Stomach smooth muscle (tissue), 2 donors: ENCODE measurements around the gene BPTF.
"Not testable (repeated sequence)": the region's sequence is repeated elsewhere in the genome, so short reads cannot be mapped to it uniquely, and the experiment has no call there.

Source experiments
- H3K27ac ChIP-seq: one replicate; pipeline ENCODE4 v1.7.0; 2013; ENCODE audit warnings: mild to moderate bottlenecking, low read length, inconsistent platforms
- H3K27me3 ChIP-seq, 2 donors: one replicate each; pipeline ENCODE4 v1.7.0; 2013; ENCODE audit warnings: low read length in 2 of 2; ENCODE audit not compliant: insufficient read depth in 2 of 2, control insufficient read depth in 1 of 2
- H3K36me3 ChIP-seq, 2 donors: one replicate each; pipeline ENCODE4 v1.7.0; 2013; ENCODE audit warnings: low read length in 2 of 2; ENCODE audit not compliant: control insufficient read depth in 2 of 2, insufficient read depth in 2 of 2
- H3K4me1 ChIP-seq: one replicate; pipeline ENCODE4 v1.7.0; 2013; ENCODE audit warnings: low read length; ENCODE audit not compliant: control insufficient read depth, insufficient read depth
- H3K4me3 ChIP-seq, 2 donors: one replicate each; pipeline ENCODE4 v1.7.0; 2013; ENCODE audit warnings: low read length in 2 of 2
- H3K9ac ChIP-seq, 2 donors: one replicate each; pipeline ENCODE4 v1.7.0; 2013; ENCODE audit warnings: low read length in 2 of 2, mild to moderate bottlenecking in 1 of 2
- H3K9me3 ChIP-seq, 2 donors: one replicate each; pipeline ENCODE4 v1.7.0; 2013; ENCODE audit warnings: low read length in 2 of 2; ENCODE audit not compliant: control insufficient read depth in 2 of 2
- donor health status: healthy.
- donor health status: Pancreatic carcinoma.

Gene BPTF

GRCh38 chr17:67928842-67929241 is 103.5 kb downstream of the BPTF start:
- H3K27me3 ChIP-seq = not testable (repeated sequence)
- peaks cover 33 to 44% of the 10 kb centered on the region in 2 donors for H3K36me3 ChIP-seq

GRCh38 chr17:67931227-67931626 is 105.9 kb downstream of the BPTF start:
- H3K9ac ChIP-seq = no peak overlapping the region
- H3K27ac ChIP-seq = no peak overlapping the region
- H3K9me3 ChIP-seq = no peaks in the 10 kb centered on the region
- no peaks in the 10 kb centered on the region for H3K4me1 ChIP-seq
- peaks cover 34 to 49% of the 10 kb centered on the region in 2 donors for H3K36me3 ChIP-seq
- H3K4me3 ChIP-seq = no peak overlapping the region
- no peaks in the 10 kb centered on the region for H3K27me3 ChIP-seq

More at GRCh38 chr17:67928842-67929241, 103.5 kb downstream of the BPTF start:
- not testable (repeated sequence) for H3K9me3 ChIP-seq, H3K4me1 ChIP-seq, H3K27ac ChIP-seq, H3K9ac ChIP-seq, H3K4me3 ChIP-seq

- no peaks in the 10 kb centered on the region for H3K9me3 ChIP-seq
- no peaks in the 10 kb centered on the region for H3K4me1 ChIP-seq
- no peak overlapping the region for H3K4me3 ChIP-seq
- no peaks in the 10 kb centered on the region for H3K27me3 ChIP-seq
- H3K9ac ChIP-seq = no peak overlapping the region
- H3K27ac ChIP-seq = no peak overlapping the region
- H3K36me3 ChIP-seq = peaks cover 50% of the 10 kb centered on the region in 2 donors
These were observed 117.5 kb downstream of the BPTF start for GRCh38 chr17:67942810-67943209.

GRCh38 chr17:67944035-67944434 is 118.7 kb downstream of the BPTF start:
- no peak overlapping the region for H3K9ac ChIP-seq
- peaks cover 60 to 62% of the 10 kb centered on the region in 2 donors for H3K36me3 ChIP-seq
- H3K27ac ChIP-seq = no peak overlapping the region
- no peaks in the 10 kb centered on the region for H3K27me3 ChIP-seq
- H3K4me3 ChIP-seq = no peak overlapping the region
- no peaks in the 10 kb centered on the region for H3K9me3 ChIP-seq
- no peaks in the 10 kb centered on the region for H3K4me1 ChIP-seq

GRCh38 chr17:67946513-67946912 is 121.2 kb downstream of the BPTF start:
- Histone ChIP-seq H3K9ac (no peak overlapping the region), H3K36me3 (peaks cover 48 to 56% of the 10 kb centered on the region in 2 donors), H3K27ac (no peak overlapping the region), H3K9me3 (no peaks in the 10 kb centered on the region), H3K27me3 (no peaks in the 10 kb centered on the region), H3K4me3 (no peak overlapping the region), H3K4me1 (no peaks in the 10 kb centered on the region)

GRCh38 chr17:67947325-67947813 is 122.1 kb downstream of the BPTF start:
- Histone ChIP-seq H3K36me3 (peaks cover 43 to 55% of the 10 kb centered on the region in 2 donors), H3K4me3 (no peak overlapping the region), H3K27ac (no peak overlapping the region), H3K9ac (no peak overlapping the region), H3K9me3 (no peaks in the 10 kb centered on the region), H3K27me3 (no peaks in the 10 kb centered on the region), H3K4me1 (no peaks in the 10 kb centered on the region)

GRCh38 chr17:67950945-67951344 is 125.6 kb downstream of the BPTF start:
- H3K9me3 ChIP-seq = no peaks in the 10 kb centered on the region
- no peak overlapping the region for H3K27ac ChIP-seq
- H3K9ac ChIP-seq = no peak overlapping the region
- peaks cover 27 to 51% of the 10 kb centered on the region in 2 donors for H3K36me3 ChIP-seq
- H3K4me1 ChIP-seq = no peaks in the 10 kb centered on the region
- no peak overlapping the region for H3K4me3 ChIP-seq
- H3K27me3 ChIP-seq = no peaks in the 10 kb centered on the region

- H3K9me3 ChIP-seq = no peaks in the 10 kb centered on the region
- no peak overlapping the region for H3K4me3 ChIP-seq
- no peaks in the 10 kb centered on the region for H3K4me1 ChIP-seq
- no peak overlapping the region for H3K27ac ChIP-seq
- no peak overlapping the region for H3K9ac ChIP-seq
- peaks cover 8 to 12% of the 10 kb centered on the region in 2 donors for H3K36me3 ChIP-seq
- no peaks in the 10 kb centered on the region for H3K27me3 ChIP-seq
These were observed 134.2 kb downstream of the BPTF start for GRCh38 chr17:67959510-67959909.

DNA sequence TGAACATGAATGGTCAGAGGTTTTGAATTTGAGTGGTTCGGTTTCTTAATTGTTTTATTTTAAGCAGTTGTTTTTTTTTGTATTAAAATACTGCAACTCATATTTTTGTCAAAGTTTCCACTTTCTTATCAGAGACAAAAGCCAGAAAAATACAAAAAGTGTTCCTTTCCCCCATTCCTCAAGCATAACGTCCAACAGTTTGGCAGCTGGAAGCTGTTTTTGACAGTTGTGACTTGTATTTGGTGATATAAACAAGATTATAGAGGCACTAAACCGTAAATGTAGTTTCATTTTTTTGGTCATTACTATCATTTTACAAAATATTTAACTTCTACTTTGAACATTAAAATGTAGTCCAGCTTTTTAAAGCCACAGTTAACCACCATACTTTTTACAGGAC is 135.0 kb downstream of the BPTF start:
- H3K4me3 ChIP-seq, H3K9me3 ChIP-seq, H3K27ac ChIP-seq, H3K9ac ChIP-seq, H3K4me1 ChIP-seq, H3K27me3 ChIP-seq: not testable (repeated sequence)
- peaks cover 8 to 10% of the 10 kb centered on the region in 2 donors for H3K36me3 ChIP-seq

- not testable (repeated sequence) for H3K27me3 ChIP-seq, H3K9me3 ChIP-seq, H3K27ac ChIP-seq, H3K4me3 ChIP-seq, H3K4me1 ChIP-seq
- Histone ChIP-seq H3K36me3 (peaks cover 13 to 15% of the 10 kb centered on the region in 2 donors), H3K9ac (peak overlapping the region in 1 of 2 donors; percentile 21)
These were observed 136.9 kb downstream of the BPTF start for GRCh38 chr17:67962156-67962555.

DNA sequence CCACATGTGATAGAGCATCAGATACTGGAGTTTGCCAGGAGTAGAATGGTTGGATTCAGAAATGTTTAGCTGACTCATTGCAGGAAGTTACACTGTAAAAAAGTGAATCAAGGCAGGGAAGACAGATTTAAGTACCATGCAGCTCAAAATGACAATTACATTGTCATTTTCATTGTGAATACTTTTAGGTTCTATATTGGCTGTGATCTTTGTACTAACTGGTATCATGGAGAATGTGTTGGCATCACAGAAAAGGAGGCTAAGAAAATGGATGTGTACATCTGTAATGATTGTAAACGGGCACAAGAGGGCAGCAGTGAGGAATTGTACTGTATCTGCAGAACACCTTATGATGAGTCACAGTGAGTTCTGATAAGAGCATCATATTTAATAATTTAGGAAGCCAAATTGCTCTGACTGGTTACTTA is 137.9 kb downstream of the BPTF start:
- H3K36me3 ChIP-seq = peaks cover 9 to 13% of the 10 kb centered on the region in 2 donors
- not testable (repeated sequence) for H3K4me1 ChIP-seq, H3K27me3 ChIP-seq, H3K9ac ChIP-seq, H3K4me3 ChIP-seq, H3K9me3 ChIP-seq, H3K27ac ChIP-seq
